ENCODE results near the gene PEAR1. TPM values are rescaled to one million over a fixed set of nuclear protein-coding genes. Genes with fewer than 3 reads are reported as not detected.

Gene PEAR1
- total RNA-seq, 1 donor from 2014 or later = 39.8 TPM

DNA sequence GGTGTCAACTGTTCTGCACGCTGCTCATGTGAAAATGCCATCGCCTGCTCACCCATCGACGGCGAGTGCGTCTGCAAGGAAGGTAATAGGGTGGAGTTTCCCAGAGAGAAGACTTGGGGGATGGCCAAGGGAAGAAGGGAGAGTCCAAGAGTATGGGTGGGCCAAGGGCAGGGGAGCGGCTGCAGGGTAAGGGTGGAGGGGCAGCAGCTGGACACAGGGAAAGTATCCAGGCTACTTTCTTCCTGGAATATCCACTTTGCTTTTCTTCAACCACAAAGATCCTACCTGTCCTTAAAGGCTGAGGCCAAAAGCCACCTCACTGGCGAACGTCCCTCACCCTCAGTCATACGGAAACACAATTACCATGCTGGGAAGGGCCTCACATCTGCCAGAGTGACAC lies 15.4 kb downstream of the PEAR1 start:
- no peak for DNase-seq (ENCODE audit: low spot score in 2 of 2)
- H3K27me3 ChIP-seq = no peaks in the 10 kb centered on the region
- no peaks in the 10 kb centered on the region for H3K9me3 ChIP-seq
- intact Hi-C loops (cut with DNase I) = no loop called here
- TF ChIP-seq, protein P1, sequence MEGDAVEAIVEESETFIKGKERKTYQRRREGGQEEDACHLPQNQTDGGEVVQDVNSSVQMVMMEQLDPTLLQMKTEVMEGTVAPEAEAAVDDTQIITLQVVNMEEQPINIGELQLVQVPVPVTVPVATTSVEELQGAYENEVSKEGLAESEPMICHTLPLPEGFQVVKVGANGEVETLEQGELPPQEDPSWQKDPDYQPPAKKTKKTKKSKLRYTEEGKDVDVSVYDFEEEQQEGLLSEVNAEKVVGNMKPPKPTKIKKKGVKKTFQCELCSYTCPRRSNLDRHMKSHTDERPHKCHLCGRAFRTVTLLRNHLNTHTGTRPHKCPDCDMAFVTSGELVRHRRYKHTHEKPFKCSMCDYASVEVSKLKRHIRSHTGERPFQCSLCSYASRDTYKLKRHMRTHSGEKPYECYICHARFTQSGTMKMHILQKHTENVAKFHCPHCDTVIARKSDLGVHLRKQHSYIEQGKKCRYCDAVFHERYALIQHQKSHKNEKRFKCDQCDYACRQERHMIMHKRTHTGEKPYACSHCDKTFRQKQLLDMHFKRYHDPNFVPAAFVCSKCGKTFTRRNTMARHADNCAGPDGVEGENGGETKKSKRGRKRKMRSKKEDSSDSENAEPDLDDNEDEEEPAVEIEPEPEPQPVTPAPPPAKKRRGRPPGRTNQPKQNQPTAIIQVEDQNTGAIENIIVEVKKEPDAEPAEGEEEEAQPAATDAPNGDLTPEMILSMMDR (IDR thresholded peaks at IDR 0.05) = no peak
- no peak overlapping the region for H3K27ac ChIP-seq
- peaks cover 27 to 38% of the 10 kb centered on the region in 2 donors for H3K36me3 ChIP-seq
- H3K4me3 ChIP-seq = no peak overlapping the region
- no peaks in the 10 kb centered on the region for H3K4me1 ChIP-seq

DNA sequence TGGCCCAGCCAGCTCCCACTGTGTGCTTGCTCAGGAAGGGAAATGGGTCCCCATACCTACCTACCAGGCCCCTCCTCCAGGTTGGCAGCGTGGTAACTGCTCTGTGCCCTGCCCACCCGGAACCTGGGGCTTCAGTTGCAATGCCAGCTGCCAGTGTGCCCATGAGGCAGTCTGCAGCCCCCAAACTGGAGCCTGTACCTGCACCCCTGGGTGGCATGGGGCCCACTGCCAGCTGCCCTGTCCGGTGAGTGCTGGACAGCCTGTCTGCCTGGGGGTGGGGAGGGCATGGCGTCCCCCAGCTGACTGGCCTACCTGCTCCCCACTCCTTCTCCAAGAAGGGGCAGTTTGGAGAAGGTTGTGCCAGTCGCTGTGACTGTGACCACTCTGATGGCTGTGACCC lies 16.2 kb downstream of the PEAR1 start:
- Histone ChIP-seq H3K4me1 (no peaks in the 10 kb centered on the region), H3K9me3 (no peaks in the 10 kb centered on the region), H3K4me3 (no peak overlapping the region), H3K27ac (no peak overlapping the region), H3K36me3 (peaks cover 32 to 44% of the 10 kb centered on the region in 2 donors), H3K27me3 (no peaks in the 10 kb centered on the region)
- TF ChIP-seq, protein P1 (IDR thresholded peaks at IDR 0.05) = no peak
- no peak for DNase-seq (ENCODE audit: low spot score in 2 of 2)
- intact Hi-C loops (cut with DNase I) = no loop called here

DNA sequence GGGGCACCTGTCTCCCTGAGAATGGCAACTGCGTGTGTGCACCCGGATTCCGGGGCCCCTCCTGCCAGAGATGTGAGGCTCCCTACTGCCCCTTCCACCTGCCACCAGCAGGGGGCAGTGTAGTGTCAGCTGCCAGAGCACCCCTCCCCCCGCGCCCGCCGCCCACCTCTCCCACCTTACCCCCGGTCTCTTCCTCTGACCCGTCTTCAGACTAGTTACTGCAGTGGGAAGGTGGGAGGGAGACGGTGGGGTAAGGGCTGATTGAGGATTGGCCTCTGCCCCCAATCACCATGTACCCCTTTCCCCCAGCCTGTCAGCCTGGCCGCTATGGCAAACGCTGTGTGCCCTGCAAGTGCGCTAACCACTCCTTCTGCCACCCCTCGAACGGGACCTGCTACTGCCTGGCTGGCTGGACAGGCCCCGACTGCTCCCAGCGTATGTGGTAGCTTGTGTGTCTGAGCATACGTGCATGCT lies 16.8 kb downstream of the PEAR1 start:
- Histone ChIP-seq H3K4me3 (no peak overlapping the region), H3K27me3 (no peaks in the 10 kb centered on the region), H3K36me3 (peaks cover 37 to 48% of the 10 kb centered on the region in 2 donors), H3K27ac (no peak overlapping the region), H3K4me1 (no peaks in the 10 kb centered on the region), H3K9me3 (no peaks in the 10 kb centered on the region)
- no peak for DNase-seq (ENCODE audit: low spot score in 2 of 2)
- TF ChIP-seq, protein P1 (IDR thresholded peaks at IDR 0.05) = peak; percentile 27 to 68 (median 56)
- intact Hi-C loops (cut with DNase I) = no loop called here

DNA sequence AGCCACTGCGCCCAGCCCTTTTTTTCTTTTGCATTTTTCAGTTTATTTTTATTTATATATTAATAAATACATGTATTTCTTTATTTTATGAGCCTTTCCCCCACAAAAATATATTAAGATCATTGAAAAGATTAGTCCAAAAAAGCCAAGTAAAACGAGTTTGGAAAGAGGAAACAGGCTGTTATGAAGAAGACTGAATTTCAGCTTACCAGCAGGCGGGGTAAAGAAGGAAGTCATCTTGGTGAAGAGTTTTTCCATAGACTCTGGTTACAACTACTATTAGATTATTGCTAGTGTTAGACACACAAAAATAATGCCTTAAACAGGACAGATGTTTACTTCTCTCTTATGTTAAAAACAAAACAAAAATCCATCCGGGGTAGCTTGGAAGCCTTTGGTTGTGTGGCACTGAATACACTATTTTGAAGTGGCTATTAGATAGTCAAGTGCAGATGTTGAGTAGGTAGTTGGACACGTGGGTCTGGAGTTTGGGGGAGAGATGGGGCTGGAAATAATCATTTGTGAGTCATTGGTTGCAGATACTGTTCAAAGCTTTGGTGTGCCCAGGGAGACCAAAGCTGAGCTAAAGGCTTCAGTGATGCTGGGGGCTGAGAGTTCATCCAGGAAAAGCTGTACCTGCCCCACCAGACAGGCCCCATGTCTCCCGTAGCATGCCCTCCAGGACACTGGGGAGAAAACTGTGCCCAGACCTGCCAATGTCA lies 18.2 kb downstream of the PEAR1 start:
- TF ChIP-seq, protein P1 (IDR thresholded peaks at IDR 0.05) = no peak
- Histone ChIP-seq H3K27ac (no peak overlapping the region), H3K9me3 (no peaks in the 10 kb centered on the region), H3K27me3 (no peaks in the 10 kb centered on the region), H3K4me1 (no peaks in the 10 kb centered on the region), H3K36me3 (peaks cover 32 to 49% of the 10 kb centered on the region in 2 donors), H3K4me3 (no peak overlapping the region)
- intact Hi-C loops (cut with DNase I) = no loop called here
- DNase-seq (ENCODE audit: low spot score in 2 of 2) = no peak

DNA sequence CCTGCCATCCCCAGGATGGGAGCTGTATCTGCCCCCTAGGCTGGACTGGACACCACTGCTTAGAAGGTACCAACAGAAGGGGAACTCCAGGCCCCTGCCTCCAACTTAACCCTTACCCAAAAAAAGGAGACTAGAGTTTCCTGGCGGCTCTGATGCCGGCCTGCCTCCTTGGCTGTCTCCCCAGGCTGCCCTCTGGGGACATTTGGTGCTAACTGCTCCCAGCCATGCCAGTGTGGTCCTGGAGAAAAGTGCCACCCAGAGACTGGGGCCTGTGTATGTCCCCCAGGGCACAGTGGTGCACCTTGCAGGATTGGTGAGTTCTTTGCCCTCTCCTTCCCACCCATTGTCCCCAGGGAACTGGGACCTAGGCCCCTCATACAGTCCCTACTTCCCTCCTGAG lies 18.8 kb downstream of the PEAR1 start:
- H3K36me3 ChIP-seq = peaks cover 28 to 48% of the 10 kb centered on the region in 2 donors
- H3K27ac ChIP-seq = no peak overlapping the region
- no peaks in the 10 kb centered on the region for H3K9me3 ChIP-seq
- intact Hi-C loops (cut with DNase I) = no loop called here
- TF ChIP-seq, protein P1 (IDR thresholded peaks at IDR 0.05) = no peak
- no peak overlapping the region for H3K4me3 ChIP-seq
- H3K27me3 ChIP-seq = no peaks in the 10 kb centered on the region
- no peaks in the 10 kb centered on the region for H3K4me1 ChIP-seq
- DNase-seq (ENCODE audit: low spot score in 2 of 2) = no peak

Data from ascending aorta (tissue), 2 donors.